ENCODE data around the gene CHST8. TPM values are rescaled to one million over a fixed set of nuclear protein-coding genes. Genes with fewer than 3 reads are reported as not detected.

Gene CHST8
- total and polyA plus RNA-seq, 2 of the 13 experiments (the other 11 are each of a cell fraction or from before 2014, with no cell fraction given) = not detected

- DNase-seq (ENCODE audit: low spot score) (no peak), ATAC-seq (no peak), FAIRE-seq (no peak)
- Histone ChIP-seq H2AFZ (ENCODE audit: low read length) (peak overlapping the region; percentile 62), H3K9me3 (ENCODE audit: low read length) (no peaks in the 10 kb centered on the region), H4K20me1 (ENCODE audit: insufficient read depth, low read length) (no peaks in the 10 kb centered on the region), H3K27ac (ENCODE audit: extremely low read length, insufficient read depth, low read length) (no peak overlapping the region), H3K4me3 (replicated peaks in 1 of 3; ENCODE audit: insufficient read depth in 1 of 3, low read depth in 2 of 3, low read length in 3 of 3) (peak overlapping the region; percentile 34 to 48 (median 38); a peak in 4 of 6 replicates), H3K4me2 (ENCODE audit: low read depth, low read length) (peak overlapping the region; percentile 64), H3K9ac (ENCODE audit: insufficient read depth, low read depth, low read length) (no peak overlapping the region), H3K36me3 (replicated peaks in 1 of 2; ENCODE audit: control insufficient read depth in 1 of 2, insufficient read depth in 2 of 2, low read length in 2 of 2) (no peaks in the 10 kb centered on the region), H3K27me3 (ENCODE audit: control insufficient read depth in 1 of 2, insufficient read depth in 2 of 2, low read length in 2 of 2) (peaks cover 0 to 5% of the 10 kb centered on the region in 2 experiments; a peak in 3 of 5 replicates), H3K79me2 (ENCODE audit: insufficient read depth, low read length) (no peaks in the 10 kb centered on the region), H3K4me1 (ENCODE audit: insufficient read depth, low read length) (no peaks in the 10 kb centered on the region)
- POLR2A ChIA-PET = no interaction called here
- no TSS peak for BruUV-seq (replicated peaks)
- CTCF ChIA-PET (ENCODE audit: low intra/inter-chr PET ratio, low total read pairs) = no interaction called here
- 30% methylated on average over 10 of the region's 11 CpGs for WGBS (ENCODE audit: low lambda C conversion rate)
- intact Hi-C loops (cut with micrococcal nuclease; ENCODE audit: unreplicated experiment) = no loop called here
- TF ChIP-seq ZNF446 (CRISPR knock-in tag; IDR thresholded peaks at IDR 0.05) (no peak), GABPB1 (CRISPR knock-in tag; IDR thresholded peaks at IDR 0.05) (peak; percentile 69), NR2C2 (CRISPR knock-in tag; IDR thresholded peaks at IDR 0.05; ENCODE audit: borderline replicate concordance) (peak; percentile 89), YY1 (IDR thresholded peaks at IDR 0.05; ENCODE audit: insufficient read depth, insufficient replicate concordance, low read depth, low read length) (peak; percentile 14), GABPA (IDR thresholded peaks at IDR 0.05; ENCODE audit: low read depth, low read length) (peak; percentile 29; the same call in 1 of the 2 replicates), GABPA (CRISPR knock-in tag; IDR thresholded peaks at IDR 0.05; ENCODE audit: low read depth) (peak; percentile 80)
- in situ Hi-C loops (cut with HindIII; ENCODE audit: extremely low pct_ligation_motif_present, low pct_unique_long_range_greater_than_20kb) = no loop called here
Observed at GRCh38 chr19:33660410-33661124, 38.8 kb downstream of the CHST8 start.

GRCh38 chr19:33661336-33661735 lies 39.6 kb downstream of the CHST8 start:
- no peaks in the 10 kb centered on the region for H3K4me1 ChIP-seq (ENCODE audit: insufficient read depth, low read length)
- ChIA-PET CTCF (ENCODE audit: low intra/inter-chr PET ratio, low total read pairs) (no interaction called here), POLR2A (no interaction called here)
- DNase-seq (ENCODE audit: low spot score) (no peak), ATAC-seq (no peak), FAIRE-seq (no peak)
- H3K9ac ChIP-seq (ENCODE audit: insufficient read depth, low read depth, low read length) = no peak overlapping the region
- 40% methylated on average over 2 of the region's 7 CpGs for WGBS (ENCODE audit: low lambda C conversion rate)
- in situ Hi-C loops (cut with HindIII; ENCODE audit: extremely low pct_ligation_motif_present, low pct_unique_long_range_greater_than_20kb) = no loop called here
- no peaks in the 10 kb centered on the region for H3K79me2 ChIP-seq (ENCODE audit: insufficient read depth, low read length)
- H3K27ac ChIP-seq (ENCODE audit: extremely low read length, insufficient read depth, low read length) = no peak overlapping the region
- H3K9me3 ChIP-seq (ENCODE audit: low read length) = no peaks in the 10 kb centered on the region
- no peaks in the 10 kb centered on the region for H3K36me3 ChIP-seq (replicated peaks in 1 of 2; ENCODE audit: control insufficient read depth in 1 of 2, insufficient read depth in 2 of 2, low read length in 2 of 2)
- H3K4me3 ChIP-seq (replicated peaks in 1 of 3; ENCODE audit: insufficient read depth in 1 of 3, low read depth in 2 of 3, low read length in 3 of 3) = no peak overlapping the region
- BruUV-seq (replicated peaks) = no TSS peak
- H3K4me2 ChIP-seq (ENCODE audit: low read depth, low read length) = no peak overlapping the region
- H2AFZ ChIP-seq (ENCODE audit: low read length) = no peak overlapping the region
- peaks cover 0 to 9% of the 10 kb centered on the region in 2 experiments; a peak in 2 of 5 replicates for H3K27me3 ChIP-seq (ENCODE audit: control insufficient read depth in 1 of 2, insufficient read depth in 2 of 2, low read length in 2 of 2)
- intact Hi-C loops (cut with micrococcal nuclease; ENCODE audit: unreplicated experiment) = no loop called here
- H4K20me1 ChIP-seq (ENCODE audit: insufficient read depth, low read length) = no peaks in the 10 kb centered on the region
- no peak for TF ChIP-seq ZNF761 (CRISPR knock-in tag; conservative IDR thresholded peaks at IDR 0.05)
- no peak for TF ChIP-seq DZIP1 (CRISPR knock-in tag; IDR thresholded peaks at IDR 0.05)
- TF ChIP-seq ARNT2 (CRISPR knock-in tag; IDR thresholded peaks at IDR 0.05; ENCODE audit: low read depth) = no peak
- TF ChIP-seq SAFB2 (CRISPR knock-in tag; IDR thresholded peaks at IDR 0.05; ENCODE audit: borderline replicate concordance, low read depth) = no peak
- TF ChIP-seq ZNF562 (CRISPR knock-in tag; IDR thresholded peaks at IDR 0.05; ENCODE audit: borderline replicate concordance) = no peak
- no peak for TF ChIP-seq GZF1 (CRISPR knock-in tag; IDR thresholded peaks at IDR 0.05)
- no peak for TF ChIP-seq CREM (IDR thresholded peaks at IDR 0.05)
- no peak for TF ChIP-seq CREM (CRISPR knock-in tag; IDR thresholded peaks at IDR 0.05)
- no peak for TF ChIP-seq KDM2A (CRISPR knock-in tag; IDR thresholded peaks at IDR 0.05; ENCODE audit: borderline replicate concordance, low read depth)
- no peak for TF ChIP-seq ZBTB14 (CRISPR knock-in tag; IDR thresholded peaks at IDR 0.05)

All from HepG2 (cell line).